Activated CD4-positive, alpha-beta memory T cell treated with anti-CD3 and anti-CD28 coated beads for 36 hours (primary cell): Measurements from ENCODE around the gene ZNF33B. TPM values are rescaled to one million over a fixed set of nuclear protein-coding genes. Genes with fewer than 3 reads are reported as not detected.
A peak's percentile ranks its signal among the peaks of the same experiment; 100 is the strongest.

Experiments
- CTCF ChIA-PET: fragments of 350-600 bp; sonication (Branson Sonifier 250); formaldehyde crosslinking; loops from one replicate; lab custom pipeline; 2021; ENCODE audit warnings: antibody characterized with exemption, inconsistent platforms; lab: Charles Lee
- POLR2A ChIA-PET: fragments of 350-600 bp; sonication (Branson Sonifier 250); formaldehyde crosslinking; loops from one replicate; lab custom pipeline; 2021; ENCODE audit warnings: antibody characterized with exemption; lab: Charles Lee
- DNase-seq: peaks from one replicate; pipeline ENCODE4 v3.0.0-alpha.2; 2020
- H3K27ac Mint-ChIP-seq: one replicate; pipeline ENCODE4 v1.8.0; 2021; ENCODE audit warnings: mixed read lengths
- H3K27me3 Mint-ChIP-seq: one replicate; pipeline ENCODE4 v1.8.0; 2021; ENCODE audit warnings: mixed read lengths
- H3K36me3 Mint-ChIP-seq: one replicate; pipeline ENCODE4 v1.8.0; 2021; ENCODE audit warnings: mixed read lengths
- H3K4me1 Mint-ChIP-seq: one replicate; pipeline ENCODE4 v1.8.0; 2021; ENCODE audit warnings: low read depth, mixed read lengths
- H3K4me3 Mint-ChIP-seq: one replicate; pipeline ENCODE4 v1.8.0; 2021; ENCODE audit warnings: mild to moderate bottlenecking, mixed read lengths
- H3K9me3 Mint-ChIP-seq: one replicate; pipeline ENCODE4 v1.8.0; 2021; ENCODE audit warnings: mixed read lengths
- intact Hi-C: fragments of 100-400 bp; cut with micrococcal nuclease; formaldehyde crosslinking; loops from one replicate; pipeline ENCODE4 v1.15.1; 2023
- total RNA-seq, 2 experiments: library from RNA; stranded (reverse); gene quantifications; one replicate each; pipeline ENCODE4 v1.2.3, GENCODE V29; 2021

Gene ZNF33B
- total RNA-seq, 2 experiments from 2014 or later: 6.4 to 7.3 TPM

DNA sequence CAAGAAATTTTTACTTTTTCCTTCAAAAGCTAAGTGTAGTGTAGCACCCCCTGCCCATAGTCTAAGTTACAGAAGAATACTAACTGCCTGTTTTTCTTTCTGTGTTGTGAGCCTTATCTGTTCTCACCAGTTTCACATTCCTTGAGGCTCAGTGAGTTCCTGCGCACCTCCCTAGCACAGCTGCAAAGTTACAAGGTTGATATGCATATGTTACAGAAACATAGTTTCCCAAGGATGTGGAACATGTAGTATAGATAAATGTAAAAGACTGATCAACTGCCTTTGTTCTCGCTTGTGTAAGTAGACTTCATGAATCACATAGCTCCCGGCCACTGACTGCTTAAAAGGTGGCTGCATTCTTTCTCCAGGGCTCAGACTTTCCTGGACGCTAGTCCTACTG, 6.7 kb upstream of the ZNF33B start:
- H3K4me1 Mint-ChIP-seq: no peaks in the 10 kb centered on the region
- DNase-seq: no peak
- no peaks in the 10 kb centered on the region for H3K36me3 Mint-ChIP-seq
- H3K9me3 Mint-ChIP-seq: no peaks in the 10 kb centered on the region
- no peaks in the 10 kb centered on the region for H3K27me3 Mint-ChIP-seq
- CTCF ChIA-PET: no interaction called here
- POLR2A ChIA-PET: no interaction called here
- no peak overlapping the region for H3K4me3 Mint-ChIP-seq
- intact Hi-C loops: no loop called here
- H3K27ac Mint-ChIP-seq: no peak overlapping the region

DNA sequence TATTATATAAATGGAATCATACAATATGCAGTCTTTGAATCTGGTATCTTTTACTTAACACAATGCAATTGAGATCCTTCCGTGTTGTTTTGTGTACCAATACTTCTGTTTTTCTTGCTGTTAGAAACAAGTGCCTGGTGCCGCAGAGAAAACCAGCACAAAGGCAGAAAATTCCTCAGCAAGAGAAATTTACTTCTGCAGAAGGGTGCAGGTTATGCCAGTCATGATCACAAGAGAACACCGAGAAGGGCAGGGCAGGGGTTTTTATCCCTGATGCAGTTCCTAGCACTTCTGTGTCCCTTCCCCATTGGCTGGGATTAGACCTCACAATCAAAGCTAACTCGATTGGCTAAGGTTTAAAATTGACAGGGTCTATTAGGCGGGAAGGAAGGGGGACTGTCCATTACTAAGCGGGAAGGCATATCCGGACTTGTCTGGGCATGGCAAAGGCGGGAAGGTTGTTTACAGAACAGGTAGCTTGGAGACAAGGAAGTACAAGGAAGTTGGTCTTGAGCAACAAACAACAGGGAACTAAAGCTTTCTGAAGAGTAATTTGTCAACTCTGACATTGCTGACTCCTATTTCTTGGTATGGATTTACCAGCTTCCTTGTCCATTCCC, 2.4 kb upstream of the ZNF33B start:
- POLR2A ChIA-PET: interaction anchor here (0.5 kb wide), 1 partner anchor 141 kb away, joined by 3 read pairs; no protein-coding TSS in a partner anchor
- H3K27me3 Mint-ChIP-seq: no peaks in the 10 kb centered on the region
- H3K36me3 Mint-ChIP-seq: peaks cover 4% of the 10 kb centered on the region
- H3K4me3 Mint-ChIP-seq: no peak overlapping the region
- CTCF ChIA-PET: no interaction called here
- no peaks in the 10 kb centered on the region for H3K9me3 Mint-ChIP-seq
- no peak for DNase-seq
- H3K4me1 Mint-ChIP-seq: peaks cover 18% of the 10 kb centered on the region
- intact Hi-C loops: no loop called here
- no peak overlapping the region for H3K27ac Mint-ChIP-seq

- POLR2A ChIA-PET: interaction anchor here (0.9 to 1.0 kb wide), 2 partner anchors 144 to 499 kb away, joined by 3 read pairs; partner anchors contain the start of genes BMS1 and CSGALNACT2
Measured at GRCh38 chr10:42638821-42639270, 476 bp upstream of the ZNF33B start.

GRCh38 chr10:42637648-42638054, 719 bp downstream of the ZNF33B start:
- intact Hi-C loops: loop anchor here (1.0 to 10.0 kb wide), 8 partner anchors 85 to 937 kb away; partner anchors contain the start of genes BMS1 and ZNF239
- Mint-ChIP-seq H3K27me3 (no peaks in the 10 kb centered on the region), H3K36me3 (peaks cover 8% of the 10 kb centered on the region), H3K4me1 (peaks cover 35% of the 10 kb centered on the region), H3K4me3 (peak overlapping the region; percentile 94), H3K27ac (peak overlapping the region; percentile 98), H3K9me3 (no peaks in the 10 kb centered on the region)
- no peak for DNase-seq
- ChIA-PET POLR2A (interaction anchor here (1.1 kb wide), 1 partner anchor 11 kb away, joined by 3 read pairs; no protein-coding TSS in a partner anchor), CTCF (no interaction called here)

More at GRCh38 chr10:42638821-42639270, 476 bp upstream of the ZNF33B start:
- Mint-ChIP-seq H3K36me3 (peaks cover 6% of the 10 kb centered on the region), H3K9me3 (no peaks in the 10 kb centered on the region), H3K4me3 (peak overlapping the region; percentile 94), H3K27ac (peak overlapping the region; percentile 98), H3K27me3 (no peaks in the 10 kb centered on the region), H3K4me1 (peaks cover 29% of the 10 kb centered on the region)
- intact Hi-C loops: loop anchor here (1.0 to 10.0 kb wide), 8 partner anchors 87 to 936 kb away; partner anchors contain the start of genes BMS1 and ZNF239
- no peak for DNase-seq
- CTCF ChIA-PET: no interaction called here

DNA sequence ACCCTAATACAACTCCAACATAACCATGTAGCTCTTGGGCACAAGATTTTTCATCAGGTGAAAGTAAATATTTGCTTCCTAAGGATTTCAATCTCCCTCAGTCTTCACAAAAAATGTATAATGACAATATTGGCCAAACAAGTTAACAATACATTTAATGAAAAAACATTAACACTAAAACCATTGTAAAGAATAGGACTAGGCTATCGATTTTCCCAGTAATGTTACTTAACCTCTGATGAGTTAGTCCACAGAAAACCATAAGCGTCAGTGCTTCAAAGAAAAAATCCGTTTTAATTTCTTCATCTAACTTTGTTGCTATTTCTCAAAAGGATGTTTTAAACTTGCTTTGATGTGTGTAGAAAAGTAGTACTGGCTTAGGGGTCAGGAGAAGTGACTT, 1.2 kb downstream of the ZNF33B start:
- no peaks in the 10 kb centered on the region for H3K9me3 Mint-ChIP-seq
- H3K4me3 Mint-ChIP-seq: peak overlapping the region; percentile 94
- POLR2A ChIA-PET: interaction anchor here (1.1 kb wide), 1 partner anchor 12 kb away, joined by 3 read pairs; no protein-coding TSS in a partner anchor

DNA sequence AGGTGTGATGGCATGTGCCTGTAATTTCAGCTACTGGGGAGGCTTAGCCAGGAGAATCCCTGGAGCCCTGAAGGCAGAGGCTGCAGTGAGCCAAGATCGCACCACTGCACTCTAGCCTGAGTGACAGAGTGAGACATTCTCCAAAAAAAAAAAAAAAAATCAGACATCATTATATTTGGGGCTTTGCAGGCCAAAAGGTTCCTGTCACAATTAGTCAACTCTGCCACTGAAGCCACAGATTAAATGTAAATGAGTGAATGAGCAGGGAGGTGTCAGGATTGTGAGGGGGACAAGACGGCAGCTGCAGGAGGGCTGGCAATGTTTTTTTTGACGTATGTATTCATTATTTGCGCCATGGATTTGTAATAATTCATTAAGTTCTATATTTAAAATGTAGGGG, 3.3 kb downstream of the ZNF33B start:
- intact Hi-C loops: loop anchor here (10.0 kb wide), 3 partner anchors 490 to 940 kb away; partner anchors contain the start of gene ZNF239
- Mint-ChIP-seq H3K4me3 (no peak overlapping the region), H3K27me3 (no peaks in the 10 kb centered on the region), H3K36me3 (peaks cover 23% of the 10 kb centered on the region), H3K9me3 (no peaks in the 10 kb centered on the region), H3K27ac (peak overlapping the region; percentile 33), H3K4me1 (peaks cover 47% of the 10 kb centered on the region)
- ChIA-PET POLR2A (no interaction called here), CTCF (no interaction called here)
- DNase-seq: no peak

More for the DNA sequence above, 1.2 kb downstream of the ZNF33B start:
- CTCF ChIA-PET: no interaction called here
- intact Hi-C loops: loop anchor here (10.0 kb wide), 3 partner anchors 488 to 938 kb away; partner anchors contain the start of gene ZNF239
- Mint-ChIP-seq H3K27ac (peak overlapping the region; percentile 98), H3K27me3 (no peaks in the 10 kb centered on the region), H3K4me1 (peaks cover 37% of the 10 kb centered on the region), H3K36me3 (peaks cover 10% of the 10 kb centered on the region)
- DNase-seq: no peak

DNA sequence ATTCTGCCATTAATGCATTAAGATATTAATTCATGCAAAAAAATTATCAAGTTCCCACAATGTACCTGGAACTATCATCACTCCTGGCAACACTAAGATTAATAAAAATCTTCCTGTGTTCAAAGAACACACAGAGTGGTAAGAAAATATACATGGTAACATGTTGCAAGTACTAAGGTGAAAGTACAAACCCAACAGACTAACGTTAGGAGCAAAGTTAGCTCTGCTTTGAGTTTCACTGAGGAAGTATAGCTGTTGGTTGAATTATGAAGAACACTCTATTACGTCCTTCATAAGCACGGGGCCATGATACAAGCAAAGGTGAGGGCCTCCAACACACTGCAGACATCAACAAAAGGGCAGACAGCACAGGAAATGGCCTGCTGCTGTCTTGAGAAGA, 5.8 kb downstream of the ZNF33B start:
- Mint-ChIP-seq H3K4me3 (no peak overlapping the region), H3K27me3 (no peaks in the 10 kb centered on the region), H3K4me1 (peaks cover 48% of the 10 kb centered on the region), H3K27ac (no peak overlapping the region), H3K36me3 (peaks cover 45% of the 10 kb centered on the region), H3K9me3 (no peaks in the 10 kb centered on the region)
- intact Hi-C loops: loop anchor here (10.0 kb wide), 3 partner anchors 492 to 942 kb away; partner anchors contain the start of gene ZNF239
- POLR2A ChIA-PET: no interaction called here
- CTCF ChIA-PET: no interaction called here
- DNase-seq: no peak

- intact Hi-C loops: loop anchor here (10.0 kb wide), 3 partner anchors 494 to 944 kb away; partner anchors contain the start of gene ZNF239
- peaks cover 5% of the 10 kb centered on the region for H3K9me3 Mint-ChIP-seq
- ChIA-PET CTCF (interaction anchor here (1.4 kb wide), 1 partner anchor 8 kb away, joined by 3 read pairs; no protein-coding TSS in a partner anchor), POLR2A (no interaction called here)
- H3K4me1 Mint-ChIP-seq: peaks cover 34% of the 10 kb centered on the region
- H3K27me3 Mint-ChIP-seq: no peaks in the 10 kb centered on the region
- H3K4me3 Mint-ChIP-seq: no peak overlapping the region
- peaks cover 54% of the 10 kb centered on the region for H3K36me3 Mint-ChIP-seq
- DNase-seq: no peak
- H3K27ac Mint-ChIP-seq: peak overlapping the region; percentile 71
Measured at GRCh38 chr10:42630537-42631134, 7.7 kb downstream of the ZNF33B start.

DNA sequence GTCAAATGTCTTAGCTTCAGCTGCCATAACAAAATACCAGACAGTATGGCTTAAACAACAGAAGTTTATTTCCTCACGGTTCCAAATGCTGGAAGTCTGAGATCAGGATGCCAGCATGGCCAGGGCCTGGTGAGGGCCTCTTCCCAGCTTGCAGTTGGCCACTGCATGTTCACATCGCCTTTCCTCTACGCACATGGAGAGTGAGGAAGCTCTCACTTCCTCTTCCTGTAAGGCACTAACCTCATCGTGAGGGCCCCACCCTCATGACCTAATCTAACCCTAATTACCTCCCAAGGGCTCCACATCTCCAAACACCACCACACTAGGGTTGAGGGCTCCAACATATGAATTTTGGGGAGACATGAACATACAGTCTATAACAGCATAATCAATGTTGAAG, 14.4 kb downstream of the ZNF33B start:
- H3K27me3 Mint-ChIP-seq: no peaks in the 10 kb centered on the region
- H3K27ac Mint-ChIP-seq: peak overlapping the region; percentile 20
- intact Hi-C loops: no loop called here
- H3K4me1 Mint-ChIP-seq: peaks cover 12% of the 10 kb centered on the region
- no peak for DNase-seq
- H3K4me3 Mint-ChIP-seq: no peak overlapping the region
- H3K9me3 Mint-ChIP-seq: peaks cover 12% of the 10 kb centered on the region
- POLR2A ChIA-PET: no interaction called here
- CTCF ChIA-PET: no interaction called here
- peaks cover 73% of the 10 kb centered on the region for H3K36me3 Mint-ChIP-seq

GRCh38 chr10:42618424-42618823, 19.9 kb downstream of the ZNF33B start:
- Mint-ChIP-seq H3K36me3 (peaks cover 60% of the 10 kb centered on the region), H3K27ac (no peak overlapping the region), H3K27me3 (no peaks in the 10 kb centered on the region), H3K9me3 (peaks cover 1% of the 10 kb centered on the region), H3K4me3 (no peak overlapping the region), H3K4me1 (peaks cover 23% of the 10 kb centered on the region)
- no peak for DNase-seq
- ChIA-PET POLR2A (no interaction called here), CTCF (no interaction called here)
- intact Hi-C loops: no loop called here

- peaks cover 4% of the 10 kb centered on the region for H3K9me3 Mint-ChIP-seq
- H3K27ac Mint-ChIP-seq: no peak overlapping the region
- H3K27me3 Mint-ChIP-seq: no peaks in the 10 kb centered on the region
- intact Hi-C loops: no loop called here
- ChIA-PET POLR2A (no interaction called here), CTCF (no interaction called here)
- H3K4me1 Mint-ChIP-seq: peaks cover 20% of the 10 kb centered on the region
- peaks cover 65% of the 10 kb centered on the region for H3K36me3 Mint-ChIP-seq
- H3K4me3 Mint-ChIP-seq: no peak overlapping the region
- no peak for DNase-seq
Measured at GRCh38 chr10:42615419-42615818, 23.0 kb downstream of the ZNF33B start.

GRCh38 chr10:42609872-42610271, 28.5 kb downstream of the ZNF33B start:
- no peak overlapping the region for H3K27ac Mint-ChIP-seq
- intact Hi-C loops: no loop called here
- ChIA-PET POLR2A (no interaction called here), CTCF (no interaction called here)
- no peak for DNase-seq
- H3K4me1 Mint-ChIP-seq: peaks cover 4% of the 10 kb centered on the region
- H3K36me3 Mint-ChIP-seq: peaks cover 76% of the 10 kb centered on the region
- no peak overlapping the region for H3K4me3 Mint-ChIP-seq
- no peaks in the 10 kb centered on the region for H3K27me3 Mint-ChIP-seq
- peaks cover 29% of the 10 kb centered on the region for H3K9me3 Mint-ChIP-seq
